ENCODE results near the gene WDFY4. TPM values are rescaled to one million over a fixed set of nuclear protein-coding genes. Genes with fewer than 3 reads are reported as not detected.

The WDFY4 gene
- total RNA-seq, 1 experiment from 2014 or later = 0.22 TPM

DNA sequence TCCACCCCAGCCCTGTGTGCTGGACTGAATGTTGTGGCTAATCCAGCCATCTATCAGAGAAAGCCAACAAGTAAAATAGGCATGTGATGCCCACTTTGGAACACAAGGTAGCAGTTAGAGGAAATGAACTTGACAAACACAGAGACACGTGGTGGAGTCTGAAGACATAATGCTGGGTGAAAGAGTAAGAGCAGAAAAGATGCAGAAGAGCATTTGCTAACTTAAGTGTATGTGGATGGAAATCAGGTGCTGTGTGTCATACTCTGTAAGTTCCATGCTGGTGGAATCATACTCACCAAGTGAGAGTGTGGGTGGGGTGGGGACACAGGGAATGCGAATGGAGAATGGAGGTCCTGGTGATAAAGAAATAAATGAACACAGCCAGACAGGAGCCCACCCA, 22.8 kb downstream of the WDFY4 start (continued):
- TF ChIP-seq, protein P1, sequence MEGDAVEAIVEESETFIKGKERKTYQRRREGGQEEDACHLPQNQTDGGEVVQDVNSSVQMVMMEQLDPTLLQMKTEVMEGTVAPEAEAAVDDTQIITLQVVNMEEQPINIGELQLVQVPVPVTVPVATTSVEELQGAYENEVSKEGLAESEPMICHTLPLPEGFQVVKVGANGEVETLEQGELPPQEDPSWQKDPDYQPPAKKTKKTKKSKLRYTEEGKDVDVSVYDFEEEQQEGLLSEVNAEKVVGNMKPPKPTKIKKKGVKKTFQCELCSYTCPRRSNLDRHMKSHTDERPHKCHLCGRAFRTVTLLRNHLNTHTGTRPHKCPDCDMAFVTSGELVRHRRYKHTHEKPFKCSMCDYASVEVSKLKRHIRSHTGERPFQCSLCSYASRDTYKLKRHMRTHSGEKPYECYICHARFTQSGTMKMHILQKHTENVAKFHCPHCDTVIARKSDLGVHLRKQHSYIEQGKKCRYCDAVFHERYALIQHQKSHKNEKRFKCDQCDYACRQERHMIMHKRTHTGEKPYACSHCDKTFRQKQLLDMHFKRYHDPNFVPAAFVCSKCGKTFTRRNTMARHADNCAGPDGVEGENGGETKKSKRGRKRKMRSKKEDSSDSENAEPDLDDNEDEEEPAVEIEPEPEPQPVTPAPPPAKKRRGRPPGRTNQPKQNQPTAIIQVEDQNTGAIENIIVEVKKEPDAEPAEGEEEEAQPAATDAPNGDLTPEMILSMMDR (IDR thresholded peaks at IDR 0.05 in 2 of 3, conservative IDR thresholded peaks at IDR 0.05 in 1 of 3; ENCODE audit: borderline replicate concordance in 1 of 3, insufficient read depth in 1 of 3, low read depth in 2 of 3, low read length in 2 of 3) = no peak
- no peak for TF ChIP-seq SP1 (IDR thresholded peaks at IDR 0.05; ENCODE audit: low read depth)
- TF ChIP-seq, protein P2, sequence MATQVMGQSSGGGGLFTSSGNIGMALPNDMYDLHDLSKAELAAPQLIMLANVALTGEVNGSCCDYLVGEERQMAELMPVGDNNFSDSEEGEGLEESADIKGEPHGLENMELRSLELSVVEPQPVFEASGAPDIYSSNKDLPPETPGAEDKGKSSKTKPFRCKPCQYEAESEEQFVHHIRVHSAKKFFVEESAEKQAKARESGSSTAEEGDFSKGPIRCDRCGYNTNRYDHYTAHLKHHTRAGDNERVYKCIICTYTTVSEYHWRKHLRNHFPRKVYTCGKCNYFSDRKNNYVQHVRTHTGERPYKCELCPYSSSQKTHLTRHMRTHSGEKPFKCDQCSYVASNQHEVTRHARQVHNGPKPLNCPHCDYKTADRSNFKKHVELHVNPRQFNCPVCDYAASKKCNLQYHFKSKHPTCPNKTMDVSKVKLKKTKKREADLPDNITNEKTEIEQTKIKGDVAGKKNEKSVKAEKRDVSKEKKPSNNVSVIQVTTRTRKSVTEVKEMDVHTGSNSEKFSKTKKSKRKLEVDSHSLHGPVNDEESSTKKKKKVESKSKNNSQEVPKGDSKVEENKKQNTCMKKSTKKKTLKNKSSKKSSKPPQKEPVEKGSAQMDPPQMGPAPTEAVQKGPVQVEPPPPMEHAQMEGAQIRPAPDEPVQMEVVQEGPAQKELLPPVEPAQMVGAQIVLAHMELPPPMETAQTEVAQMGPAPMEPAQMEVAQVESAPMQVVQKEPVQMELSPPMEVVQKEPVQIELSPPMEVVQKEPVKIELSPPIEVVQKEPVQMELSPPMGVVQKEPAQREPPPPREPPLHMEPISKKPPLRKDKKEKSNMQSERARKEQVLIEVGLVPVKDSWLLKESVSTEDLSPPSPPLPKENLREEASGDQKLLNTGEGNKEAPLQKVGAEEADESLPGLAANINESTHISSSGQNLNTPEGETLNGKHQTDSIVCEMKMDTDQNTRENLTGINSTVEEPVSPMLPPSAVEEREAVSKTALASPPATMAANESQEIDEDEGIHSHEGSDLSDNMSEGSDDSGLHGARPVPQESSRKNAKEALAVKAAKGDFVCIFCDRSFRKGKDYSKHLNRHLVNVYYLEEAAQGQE (IDR thresholded peaks at IDR 0.05; ENCODE audit: low read depth) = no peak

DNA sequence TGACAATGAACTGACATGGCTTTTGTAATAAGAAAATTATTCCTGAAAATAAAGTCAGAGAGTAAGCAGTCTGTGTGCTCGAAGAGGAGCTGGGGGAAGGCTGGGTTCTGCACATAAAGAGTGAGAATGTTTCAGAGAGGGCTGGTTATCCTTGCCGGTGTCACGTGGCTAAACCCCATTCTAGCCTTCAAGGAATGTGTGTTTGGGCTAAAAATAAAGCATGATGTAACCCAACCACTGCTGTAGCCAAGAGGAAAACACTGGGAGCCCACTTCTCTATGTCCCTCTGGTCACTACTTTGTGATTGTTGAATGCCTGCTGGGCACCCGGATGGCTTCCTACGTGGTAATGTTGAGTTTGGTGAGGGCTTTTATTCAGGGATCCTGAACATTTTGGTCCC, 23.5 kb downstream of the WDFY4 start:
- Histone ChIP-seq H3K27me3 (ENCODE audit: insufficient read depth, low read length) (peaks cover 70% of the 10 kb centered on the region), H3K4me3 (replicated peaks in 1 of 2; ENCODE audit: low read depth in 1 of 2, low read length in 2 of 2) (no peak overlapping the region), H3K9me2 (ENCODE audit: insufficient read depth) (no peaks in the 10 kb centered on the region)

More for the DNA sequence above, 23.5 kb downstream of the WDFY4 start:
- no peaks in the 10 kb centered on the region for H3K9me3 ChIP-seq (ENCODE audit: control insufficient read depth in 1 of 2, insufficient read depth in 1 of 2, low read depth in 1 of 2, low read length in 2 of 2)
- ChIA-PET RAD21 (ENCODE audit: low non-redundant PET in 1 of 2, low total read pairs in 2 of 2, uncharacterized antibody in 2 of 2, unreplicated experiment in 2 of 2) (no interaction called here), POLR2A (no interaction called here), CTCF (no interaction called here)
- no TSS peak for BruUV-seq (replicated peaks)
- ATAC-seq (no peak), DNase-seq (ENCODE audit: low read depth, low spot score) (no peak)
- H4K20me1 ChIP-seq (ENCODE audit: insufficient read depth) = no peaks in the 10 kb centered on the region
- H2AFZ ChIP-seq (ENCODE audit: low read depth, low read length, poor library complexity, severe bottlenecking) = no peak overlapping the region
- H3K79me2 ChIP-seq (ENCODE audit: insufficient read depth, low read length) = no peaks in the 10 kb centered on the region
- H3K9ac ChIP-seq (ENCODE audit: low read length) = no peak overlapping the region
- intact Hi-C loops (cut with micrococcal nuclease) = no loop called here
- H3K27ac ChIP-seq (ENCODE audit: low read depth, low read length) = no peak overlapping the region
- TF ChIP-seq ELF1 (IDR thresholded peaks at IDR 0.05; ENCODE audit: borderline replicate concordance, low read depth) = no peak
- TF ChIP-seq EZH2 (IDR thresholded peaks at IDR 0.05) = no peak
- no peak for TF ChIP-seq RAD21 (IDR thresholded peaks at IDR 0.05; ENCODE audit: low read depth)
- no peaks in the 10 kb centered on the region for H3K4me1 ChIP-seq (ENCODE audit: control insufficient read depth in 1 of 2, insufficient read depth in 2 of 2, low read length in 2 of 2)
- H3K4me2 ChIP-seq (ENCODE audit: low read length) = no peak overlapping the region
- no peaks in the 10 kb centered on the region for H3K36me3 ChIP-seq (ENCODE audit: control insufficient read depth in 1 of 2, insufficient read depth in 2 of 2, low read length in 2 of 2)
